ENCODE results near the gene COX5A. TPM values are rescaled to one million over a fixed set of nuclear protein-coding genes. Genes with fewer than 3 reads are reported as not detected.
"Not testable (repeated sequence)": the region's sequence is repeated elsewhere in the genome, so short reads cannot be mapped to it uniquely, and the experiment has no call there.

Gene COX5A
- total RNA-seq, 2 donors from 2014 or later = 564 to 684 TPM

GRCh38 chr15:74888716-74889115 lies 49.2 kb downstream of the COX5A start:
- intact Hi-C loops (cut with DNase I, micrococcal nuclease) = no loop called here
- ATAC-seq (no peak), DNase-seq (no peak)

DNA sequence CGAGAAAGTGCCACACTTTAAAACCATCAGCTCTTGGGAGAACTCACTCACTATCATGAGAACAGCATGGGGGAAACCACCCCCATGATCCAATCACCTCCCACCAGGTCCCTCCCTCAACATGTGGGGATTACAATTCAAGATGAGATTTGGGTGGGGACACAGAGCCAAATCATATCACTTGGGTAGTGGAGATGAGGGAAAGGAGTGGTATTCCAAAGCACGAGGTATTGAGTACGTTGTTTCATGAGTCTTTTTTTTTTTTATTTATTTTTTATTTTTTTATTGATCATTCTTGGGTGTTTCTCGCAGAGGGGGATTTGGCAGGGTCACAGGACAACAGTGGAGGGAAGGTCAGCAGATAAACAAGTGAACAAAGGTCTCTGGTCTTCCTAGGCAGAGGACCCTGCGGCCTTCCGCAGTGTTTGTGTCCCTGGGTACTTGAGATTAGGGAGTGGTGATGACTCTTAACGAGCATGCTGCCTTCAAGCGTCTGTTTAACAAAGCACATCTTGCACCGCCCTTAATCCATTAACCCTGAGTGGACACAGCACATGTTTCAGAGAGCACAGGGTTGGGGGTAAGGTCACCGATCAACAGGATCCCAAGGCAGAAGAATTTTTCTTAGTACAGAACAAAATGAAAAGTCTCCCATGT lies 50.2 kb downstream of the COX5A start:
- intact Hi-C loops (cut with DNase I, micrococcal nuclease); DNase-seq; ATAC-seq: not testable (repeated sequence)

DNA sequence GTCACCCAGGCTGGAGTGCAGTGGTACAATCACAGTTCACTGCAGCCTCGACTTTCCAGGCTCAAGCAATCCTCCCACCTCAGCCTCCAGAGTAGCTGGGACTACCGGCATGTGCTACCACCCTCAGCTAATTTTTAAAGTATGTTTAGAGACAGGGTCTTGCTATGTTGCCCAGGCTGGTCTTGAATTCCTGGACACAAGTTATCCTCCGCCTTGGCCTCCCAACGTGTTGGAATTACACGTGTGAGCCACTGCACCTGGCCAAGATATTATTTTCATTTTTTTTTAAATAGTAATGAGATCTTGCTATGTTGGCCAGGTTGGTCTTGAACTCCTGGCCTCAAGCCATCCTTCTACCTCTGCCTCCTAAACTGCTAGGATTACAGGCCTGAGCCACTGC lies 52.4 kb downstream of the COX5A start:
- no peak for ATAC-seq
- intact Hi-C loops (cut with DNase I, micrococcal nuclease) = no loop called here

DNA sequence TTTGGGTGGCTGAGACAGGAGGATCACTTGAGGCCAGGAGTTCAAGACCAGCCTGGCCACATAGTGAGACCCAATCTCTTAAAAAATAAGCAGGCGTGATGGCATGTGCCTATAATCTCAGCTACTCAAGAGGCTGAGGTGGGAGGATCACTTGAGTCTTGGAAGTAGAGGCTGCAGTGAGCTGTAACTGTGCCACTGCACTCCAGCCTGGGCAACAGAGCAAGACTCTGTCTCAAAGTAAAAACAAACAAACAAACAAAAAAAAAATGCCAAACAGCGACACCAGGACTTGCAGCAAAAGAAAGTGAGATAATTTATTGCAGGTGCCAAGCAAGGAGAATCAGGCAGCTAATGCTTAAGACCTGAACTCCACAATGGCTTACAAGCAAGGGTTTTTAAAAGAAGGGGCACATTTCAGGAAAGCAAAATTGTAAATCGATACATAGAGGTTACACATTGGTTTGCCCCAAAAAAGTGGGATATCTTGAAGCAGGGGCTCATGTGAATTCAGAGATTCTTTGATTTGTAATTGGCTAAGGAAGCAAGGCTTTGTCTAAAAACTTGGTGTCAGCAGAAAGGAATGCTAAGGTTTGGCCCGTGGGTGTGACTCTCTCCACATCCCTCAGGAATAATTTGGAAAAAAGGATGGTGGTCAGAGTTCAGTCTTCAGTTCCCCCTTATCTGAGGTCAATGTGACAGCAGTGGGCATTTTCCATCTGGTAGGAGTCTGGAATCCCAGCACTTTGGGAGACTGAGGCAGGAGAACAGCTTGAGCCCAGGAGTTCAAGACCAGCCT lies 53.2 kb downstream of the COX5A start:
- DNase-seq = no peak
- intact Hi-C loops (cut with DNase I, micrococcal nuclease) = no loop called here
- no peak for ATAC-seq

More for the DNA sequence above, 52.4 kb downstream of the COX5A start:
- no peak for DNase-seq

DNA sequence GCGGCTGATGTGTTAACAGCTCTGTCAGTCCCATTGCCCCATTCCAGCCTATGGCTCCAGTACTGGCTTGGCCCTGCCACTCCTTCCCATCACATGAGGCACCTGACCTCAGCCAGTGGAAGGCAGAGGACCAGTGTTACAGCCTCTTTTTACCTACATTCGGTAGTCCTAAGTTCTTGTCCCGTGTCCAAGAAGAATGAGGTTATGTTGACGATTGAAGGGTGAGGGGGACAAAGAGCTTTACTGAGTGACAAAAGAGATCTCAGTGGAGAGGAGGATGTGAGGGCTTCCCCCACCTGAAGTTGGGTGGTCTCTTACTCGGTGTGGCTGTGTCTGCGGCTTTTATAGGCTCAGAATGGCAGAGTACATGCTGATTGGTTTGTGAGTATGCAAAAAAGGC lies 55.3 kb downstream of the COX5A start:
- no peak for ATAC-seq
- intact Hi-C loops (cut with DNase I, micrococcal nuclease) = no loop called here

DNA sequence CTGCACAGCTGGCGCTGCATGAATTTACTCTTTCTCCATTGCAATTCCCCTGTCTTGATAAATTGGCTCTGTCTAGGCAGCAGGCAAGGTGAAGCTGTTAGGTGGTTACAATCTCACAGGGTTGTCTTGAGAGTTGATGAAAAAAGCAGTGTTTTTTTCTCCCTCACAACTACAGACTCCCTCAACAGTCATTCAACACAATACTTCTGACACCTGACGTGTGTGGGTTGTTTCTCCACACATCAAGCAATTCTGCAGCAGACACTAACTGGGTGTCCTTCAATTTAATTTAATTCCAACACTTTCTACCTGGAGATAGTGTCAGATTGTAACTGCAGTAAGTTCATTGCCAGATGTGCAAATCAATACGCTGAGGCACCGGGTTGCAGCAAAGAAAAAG lies 59.6 kb downstream of the COX5A start:
- DNase-seq (no peak), ATAC-seq (no peak)
- intact Hi-C loops (cut with DNase I, micrococcal nuclease) = no loop called here

More for the DNA sequence above, 55.3 kb downstream of the COX5A start:
- DNase-seq = no peak

DNA sequence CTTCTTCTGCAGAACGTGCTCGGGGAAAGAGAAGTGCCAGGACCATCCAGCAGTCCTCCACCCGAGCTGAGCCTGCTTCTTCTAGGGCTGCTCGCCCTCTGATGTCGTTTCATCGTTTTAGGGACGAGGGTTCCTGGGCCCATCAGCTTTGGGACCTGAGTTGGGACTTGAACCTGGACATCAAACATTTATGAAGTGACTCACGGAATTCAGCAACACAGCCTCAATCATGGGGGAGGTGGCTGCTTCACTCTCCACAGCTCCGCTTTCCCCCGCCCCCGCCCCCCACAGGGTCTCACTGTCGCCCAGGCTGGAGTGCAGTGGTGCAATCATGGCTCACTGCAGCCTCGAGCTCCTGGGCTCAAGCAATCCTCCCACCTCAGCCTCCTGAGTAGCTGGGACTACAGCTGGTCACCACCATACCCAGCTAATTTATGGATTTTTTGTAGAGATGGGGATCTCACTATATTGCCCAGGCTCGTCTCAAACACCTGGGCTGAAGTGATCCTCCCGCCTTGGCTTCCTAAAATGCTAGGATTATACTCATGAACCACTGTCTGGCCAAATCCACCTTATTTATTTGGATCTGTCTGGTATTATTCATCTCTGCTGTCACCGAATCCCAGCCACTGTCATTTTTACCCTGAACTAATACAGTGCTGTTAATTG lies 64.0 kb downstream of the COX5A start:
- ATAC-seq (no peak), DNase-seq (peak in 1 of 2 donors; percentile 56)
- intact Hi-C loops (cut with DNase I, micrococcal nuclease) = no loop called here

GRCh38 chr15:74873036-74873755 lies 64.7 kb downstream of the COX5A start, which contains the start of gene SCAMP2:
TSS of gene SCAMP2 (minus strand) at chr15:74873365. CDS start at chr15:74873255, 110 bp downstream.
- DNase-seq = peak; percentile 95 to 98
- intact Hi-C loops (cut with DNase I, micrococcal nuclease) = no loop called here
- peak; percentile 77 for ATAC-seq

DNA sequence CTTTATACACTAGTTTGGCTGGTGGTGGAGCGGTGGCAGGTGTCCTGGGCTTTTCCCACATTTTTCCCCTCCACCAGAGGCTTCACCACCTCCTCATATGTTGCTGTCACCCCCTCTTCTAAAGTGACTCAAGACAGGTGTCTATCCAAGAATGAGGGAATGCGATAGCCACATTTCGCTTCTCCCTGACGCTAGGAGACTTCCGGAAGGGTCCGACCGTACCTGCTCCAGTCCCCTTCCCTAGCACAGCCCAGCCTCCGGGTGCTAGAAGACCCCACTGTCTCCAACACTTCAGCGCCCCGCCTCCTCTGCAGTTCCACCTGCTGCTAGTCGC lies 65.2 kb downstream of the COX5A start:
- ATAC-seq (no peak), DNase-seq (no peak)
- intact Hi-C loops (cut with DNase I, micrococcal nuclease) = no loop called here

- no peak for ATAC-seq
- intact Hi-C loops (cut with DNase I, micrococcal nuclease) = no loop called here
Measured at GRCh38 chr15:74870436-74871215, 67.2 kb downstream of the COX5A start.

More at GRCh38 chr15:74870436-74871215, 67.2 kb downstream of the COX5A start:
- DNase-seq = no peak

Other genes with a start within 250 kb of the COX5A start
- gene EDC3, start 242.0 kb downstream of the COX5A start, total RNA-seq = 10 to 100 TPM; 21.6 to 32.5 TPM
- under 1 TPM in 1 of 2 donors, not detected in 1; 0.82 TPM for gene CYP1A1, start 212.5 kb downstream of the COX5A start, total RNA-seq
- gene CYP1A2, start 189.2 kb downstream of the COX5A start, total RNA-seq = not detected
- 10 to 100 TPM; 84.8 to 96.9 TPM for gene CSK, start 156.0 kb downstream of the COX5A start, total RNA-seq
- under 1 TPM in 1 of 2 donors, not detected in 1; 0.40 TPM for gene LMAN1L, start 125.2 kb downstream of the COX5A start, total RNA-seq
- gene CPLX3, start 111.4 kb downstream of the COX5A start, total RNA-seq = under 1 TPM in 1 of 2 donors, not detected in 1; 0.15 TPM
- gene ULK3, start 94.9 kb downstream of the COX5A start, total RNA-seq = 10 to 100 TPM; 70.7 to 83.2 TPM
- 100 to 1,000 TPM; 188 to 209 TPM for gene SCAMP2, start 64.7 kb downstream of the COX5A start, total RNA-seq
- gene MPI, start 48.0 kb downstream of the COX5A start, total RNA-seq = 10 to 100 TPM; 62.2 to 76.7 TPM
- 10 to 100 TPM; 53.5 to 64.9 TPM for gene FAM219B, start 31.2 kb downstream of the COX5A start, total RNA-seq
- 10 to 100 TPM; 12.0 to 12.7 TPM for gene RPP25, start 18.7 kb upstream of the COX5A start, total RNA-seq
- 1 to 10 TPM; 4.5 to 8.6 TPM for gene SCAMP5, start 57.5 kb upstream of the COX5A start, total RNA-seq
- gene PPCDC, start 85.5 kb upstream of the COX5A start, total RNA-seq = 10 to 100 TPM; 11.1 to 13.6 TPM

Measured in left colon (tissue), 2 donors.